Measurements from ENCODE around the gene ADARB2.
"Not testable (repeated sequence)": the region's sequence is repeated elsewhere in the genome, so short reads cannot be mapped to it uniquely, and the experiment has no call there.

Gene ADARB2

GRCh38 chr10:1327759-1328158 lies 409.6 kb downstream of the ADARB2 start:
- Mint-ChIP-seq H3K27ac (peak overlapping the region in 1 of 2 donors; percentile 25), H3K27me3 (peaks cover 22% of the 10 kb centered on the region), H3K4me1 (peaks cover 5% of the 10 kb centered on the region), H3K4me3 (no peak overlapping the region), H3K9me3 (peaks cover 0 to 8% of the 10 kb centered on the region in 2 donors)
- DNase-seq (no peak), ATAC-seq (no peak)

GRCh38 chr10:1326514-1326913 lies 410.8 kb downstream of the ADARB2 start:
- H3K27ac Mint-ChIP-seq, DNase-seq, H3K4me3 Mint-ChIP-seq, ATAC-seq, H3K4me1 Mint-ChIP-seq, H3K9me3 Mint-ChIP-seq: not testable (repeated sequence)
- H3K27me3 Mint-ChIP-seq: peaks cover 26% of the 10 kb centered on the region

- no peak overlapping the region for H3K4me3 Mint-ChIP-seq
- ATAC-seq (no peak), DNase-seq (no peak)
- H3K9me3 Mint-ChIP-seq: peaks cover 0 to 8% of the 10 kb centered on the region in 2 donors
- H3K27ac Mint-ChIP-seq: no peak overlapping the region
- peaks cover 32% of the 10 kb centered on the region for H3K27me3 Mint-ChIP-seq
- peaks cover 5% of the 10 kb centered on the region for H3K4me1 Mint-ChIP-seq
These were observed 412.4 kb downstream of the ADARB2 start for GRCh38 chr10:1324903-1325302.

GRCh38 chr10:1323951-1324350 lies 413.4 kb downstream of the ADARB2 start:
- peaks cover 0 to 8% of the 10 kb centered on the region in 2 donors for H3K9me3 Mint-ChIP-seq
- ATAC-seq (peak; percentile 94), DNase-seq (peak in 1 of 2 donors; percentile 48)

GRCh38 chr10:1320739-1321320 lies 416.5 kb downstream of the ADARB2 start:
- ATAC-seq: peak; percentile 60
- no peaks in the 10 kb centered on the region for H3K9me3 Mint-ChIP-seq

More at GRCh38 chr10:1323951-1324350, 413.4 kb downstream of the ADARB2 start:
- Mint-ChIP-seq H3K27ac (no peak overlapping the region), H3K27me3 (peaks cover 32% of the 10 kb centered on the region), H3K4me3 (no peak overlapping the region), H3K4me1 (peaks cover 5% of the 10 kb centered on the region)

GRCh38 chr10:1316809-1317143 lies 420.5 kb downstream of the ADARB2 start:
- peaks cover 26% of the 10 kb centered on the region for H3K27me3 Mint-ChIP-seq
- ATAC-seq (no peak), DNase-seq (no peak)
- peak overlapping the region in 1 of 2 donors; percentile 52 for H3K27ac Mint-ChIP-seq
- no peak overlapping the region for H3K4me3 Mint-ChIP-seq
- no peaks in the 10 kb centered on the region for H3K9me3 Mint-ChIP-seq
- no peaks in the 10 kb centered on the region for H3K4me1 Mint-ChIP-seq

More at GRCh38 chr10:1320739-1321320, 416.5 kb downstream of the ADARB2 start:
- no peak overlapping the region for H3K4me3 Mint-ChIP-seq
- no peaks in the 10 kb centered on the region for H3K4me1 Mint-ChIP-seq
- H3K27ac Mint-ChIP-seq: no peak overlapping the region
- H3K27me3 Mint-ChIP-seq: peaks cover 32% of the 10 kb centered on the region
- no peak for DNase-seq

- H3K4me3 Mint-ChIP-seq: no peak overlapping the region
- DNase-seq: no peak
- H3K27me3 Mint-ChIP-seq: peaks cover 21% of the 10 kb centered on the region
- ATAC-seq: no peak
- H3K9me3 Mint-ChIP-seq: no peaks in the 10 kb centered on the region
- no peaks in the 10 kb centered on the region for H3K4me1 Mint-ChIP-seq
- H3K27ac Mint-ChIP-seq: no peak overlapping the region
These were observed 421.1 kb downstream of the ADARB2 start for GRCh38 chr10:1316121-1316808.

- no peak overlapping the region for H3K27ac Mint-ChIP-seq
- H3K4me3 Mint-ChIP-seq: no peak overlapping the region
- ATAC-seq (no peak), DNase-seq (no peak)
- H3K9me3 Mint-ChIP-seq: no peaks in the 10 kb centered on the region
- H3K4me1 Mint-ChIP-seq: no peaks in the 10 kb centered on the region
- H3K27me3 Mint-ChIP-seq: peaks cover 15% of the 10 kb centered on the region
These were observed 422.1 kb downstream of the ADARB2 start for GRCh38 chr10:1315178-1315577.

GRCh38 chr10:1311726-1312125 lies 425.6 kb downstream of the ADARB2 start:
- Mint-ChIP-seq H3K9me3 (no peaks in the 10 kb centered on the region), H3K27ac (no peak overlapping the region), H3K4me3 (no peak overlapping the region), H3K4me1 (no peaks in the 10 kb centered on the region), H3K27me3 (peaks cover 15% of the 10 kb centered on the region)
- no peak for ATAC-seq
- no peak for DNase-seq

GRCh38 chr10:1310271-1310789 lies 427.0 kb downstream of the ADARB2 start:
- ATAC-seq (no peak), DNase-seq (no peak)
- no peaks in the 10 kb centered on the region for H3K9me3 Mint-ChIP-seq
- no peak overlapping the region for H3K4me3 Mint-ChIP-seq
- peaks cover 15% of the 10 kb centered on the region for H3K27me3 Mint-ChIP-seq
- H3K4me1 Mint-ChIP-seq: no peaks in the 10 kb centered on the region
- no peak overlapping the region for H3K27ac Mint-ChIP-seq

GRCh38 chr10:1309617-1310270 lies 427.6 kb downstream of the ADARB2 start:
- Mint-ChIP-seq H3K4me3 (no peak overlapping the region), H3K9me3 (no peaks in the 10 kb centered on the region), H3K4me1 (no peaks in the 10 kb centered on the region), H3K27me3 (peaks cover 10% of the 10 kb centered on the region), H3K27ac (no peak overlapping the region)
- ATAC-seq (no peak), DNase-seq (no peak)

- no peaks in the 10 kb centered on the region for H3K9me3 Mint-ChIP-seq
- H3K27ac Mint-ChIP-seq: no peak overlapping the region
- no peak for ATAC-seq
- peaks cover 4% of the 10 kb centered on the region for H3K27me3 Mint-ChIP-seq
- no peaks in the 10 kb centered on the region for H3K4me1 Mint-ChIP-seq
- H3K4me3 Mint-ChIP-seq: no peak overlapping the region
- DNase-seq: no peak
These were observed 428.2 kb downstream of the ADARB2 start for GRCh38 chr10:1308962-1309616.

- Mint-ChIP-seq H3K4me3 (no peak overlapping the region), H3K27ac (no peak overlapping the region), H3K27me3 (no peaks in the 10 kb centered on the region), H3K9me3 (no peaks in the 10 kb centered on the region), H3K4me1 (no peaks in the 10 kb centered on the region)
- no peak for ATAC-seq
- DNase-seq: no peak
These were observed 429.0 kb downstream of the ADARB2 start for GRCh38 chr10:1308173-1308961.

GRCh38 chr10:1301143-1301542 lies 436.2 kb downstream of the ADARB2 start:
- H3K9me3 Mint-ChIP-seq: no peaks in the 10 kb centered on the region

GRCh38 chr10:1300218-1300617 lies 437.1 kb downstream of the ADARB2 start:
- ATAC-seq (no peak), DNase-seq (no peak)
- Mint-ChIP-seq H3K9me3 (no peaks in the 10 kb centered on the region), H3K27ac (peak overlapping the region in 1 of 2 donors; percentile 44), H3K4me3 (no peak overlapping the region), H3K4me1 (no peaks in the 10 kb centered on the region), H3K27me3 (peaks cover 33% of the 10 kb centered on the region)

More at GRCh38 chr10:1301143-1301542, 436.2 kb downstream of the ADARB2 start:
- H3K27ac Mint-ChIP-seq: no peak overlapping the region
- no peak for DNase-seq
- no peak overlapping the region for H3K4me3 Mint-ChIP-seq
- H3K4me1 Mint-ChIP-seq: no peaks in the 10 kb centered on the region
- H3K27me3 Mint-ChIP-seq: peaks cover 33% of the 10 kb centered on the region
- ATAC-seq: no peak

All from stimulated activated naive CD8-positive, alpha-beta T cell treated with anti-CD3 and anti-CD28 coated beads, Interleukin-15, amount 100 ng/mL, for 72 hours (primary cell).